Immature natural killer cell (primary cell): ENCODE data around the gene GAGE13. TPM values are rescaled to one million over a fixed set of nuclear protein-coding genes. Genes with fewer than 3 reads are reported as not detected.
"Not testable (repeated sequence)": the region's sequence is repeated elsewhere in the genome, so short reads cannot be mapped to it uniquely, and the experiment has no call there.

Experiments
- DNase-seq, 3 donors: peaks; one replicate each; pipeline ENCODE4 v3.0.0; 2022; ENCODE audit warnings: mixed read lengths in 1 of 3
- H3K27ac Mint-ChIP-seq, 6 donors: one replicate each; pipeline ENCODE4 v1.8.0; 2020; ENCODE audit warnings: mixed read lengths in 6 of 6, mild to moderate bottlenecking in 5 of 6, inconsistent platforms in 4 of 6, moderate library complexity in 3 of 6
- H3K27me3 Mint-ChIP-seq, 3 donors: one replicate each; pipeline ENCODE4 v1.8.0; 2020 to 2021; ENCODE audit warnings: low read depth in 3 of 3, mild to moderate bottlenecking in 3 of 3, mixed read lengths in 3 of 3, moderate library complexity in 3 of 3, inconsistent platforms in 1 of 3
- H3K36me3 Mint-ChIP-seq, 3 donors: one replicate each; pipeline ENCODE4 v1.8.0; 2020; ENCODE audit warnings: mixed read lengths in 3 of 3, inconsistent platforms in 2 of 3, mild to moderate bottlenecking in 2 of 3
- H3K4me1 Mint-ChIP-seq, 2 donors: one replicate each; pipeline ENCODE4 v1.8.0; 2020; ENCODE audit warnings: inconsistent platforms in 2 of 2, mild to moderate bottlenecking in 2 of 2, mixed read lengths in 2 of 2, moderate library complexity in 1 of 2
- H3K4me3 Mint-ChIP-seq, 5 donors: one replicate each; pipeline ENCODE4 v1.8.0; 2020; ENCODE audit warnings: mild to moderate bottlenecking in 5 of 5, mixed read lengths in 5 of 5, inconsistent platforms in 3 of 5, moderate library complexity in 3 of 5
- H3K9me3 Mint-ChIP-seq, 6 donors: one replicate each; pipeline ENCODE4 v1.8.0; 2020; ENCODE audit warnings: mild to moderate bottlenecking in 6 of 6, mixed read lengths in 6 of 6, inconsistent platforms in 4 of 6, moderate library complexity in 3 of 6
- polyA plus RNA-seq, 3 donors: library from polyadenylated mRNA; unstranded; fragments of 300-500 nt; fragmentation: Illumina TruSeq; gene quantifications; one replicate each; pipeline ENCODE4 v1.2.3, GENCODE V29; 2021

The GAGE13 gene
- polyA plus RNA-seq, 3 donors from 2014 or later, result not detected

DNA sequence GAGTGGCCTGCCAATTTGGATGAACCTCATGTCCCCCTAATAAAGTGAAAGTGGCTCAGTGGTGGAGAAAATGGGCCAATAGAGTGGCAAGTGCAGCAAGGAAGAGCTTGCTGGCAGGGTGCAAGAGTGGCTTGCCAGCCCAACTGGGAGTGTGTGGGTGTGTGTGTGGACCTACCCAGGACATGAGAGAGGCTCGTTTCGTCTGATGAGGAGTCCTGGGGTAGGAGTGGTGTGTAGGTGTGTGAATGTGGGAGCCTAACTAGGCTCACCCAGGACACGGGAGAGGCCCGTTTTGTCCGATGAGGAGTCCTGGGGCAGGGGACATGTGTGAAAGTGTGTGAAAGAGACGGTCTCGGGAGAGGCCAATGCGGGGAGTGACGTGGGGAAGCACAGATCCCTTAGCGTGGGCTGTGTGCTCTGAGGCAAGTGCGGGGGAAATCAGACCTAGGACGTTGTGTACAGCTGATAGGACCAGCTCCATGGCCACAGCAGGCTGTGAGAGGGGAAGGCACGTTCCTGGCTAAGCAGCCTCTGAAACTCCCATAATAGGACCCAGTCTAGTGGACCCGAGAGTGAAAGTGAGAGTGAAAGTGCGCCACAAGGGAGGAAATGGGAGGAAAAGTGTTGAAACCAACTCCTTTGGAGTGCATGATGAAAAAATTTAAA lies 22.6 kb upstream of the GAGE13 start:
- Mint-ChIP-seq H3K4me1 (peaks cover 29 to 30% of the 10 kb centered on the region in 2 donors), H3K36me3 (no peaks in the 10 kb centered on the region), H3K27me3 (peaks cover 5 to 25% (median 12%) of the 10 kb centered on the region in 3 donors), H3K27ac (peak overlapping the region; percentile 85 to 94 (median 90)), H3K9me3 (no peaks in the 10 kb centered on the region), H3K4me3 (peak overlapping the region; percentile 78 to 92 (median 86))
- DNase-seq, result peak; percentile 39 to 45 (median 40)

DNA sequence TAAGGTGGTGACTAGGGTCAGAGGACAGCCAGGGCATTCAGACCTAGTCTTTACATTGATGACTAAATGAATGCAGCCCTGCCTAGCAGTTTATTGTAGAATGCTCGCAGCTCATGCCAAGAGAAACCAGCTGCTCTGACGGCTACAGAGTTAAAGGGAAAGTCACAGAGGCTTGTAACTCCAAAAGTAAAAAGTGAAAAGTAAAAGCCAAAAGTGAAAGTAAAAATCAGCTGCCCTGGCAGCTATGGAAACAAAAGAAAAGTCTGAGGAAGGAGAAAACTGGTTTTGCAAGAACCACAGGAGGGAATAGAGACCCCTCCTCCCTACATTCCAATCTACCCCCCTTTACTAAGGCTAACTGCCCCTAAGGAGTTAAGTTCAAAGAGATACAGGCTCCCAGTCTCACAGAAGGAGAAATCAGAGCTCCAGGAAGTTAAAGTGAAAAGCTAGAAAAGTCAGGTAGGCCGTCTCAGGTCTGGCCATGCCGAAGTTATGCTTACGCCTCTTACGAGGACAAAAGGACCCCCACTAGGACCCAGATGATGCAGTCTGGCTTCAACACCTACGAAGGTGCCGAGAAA lies 21.9 kb upstream of the GAGE13 start:
- Mint-ChIP-seq H3K27me3 (peaks cover 3 to 19% (median 12%) of the 10 kb centered on the region in 3 donors), H3K9me3 (no peaks in the 10 kb centered on the region), H3K4me3 (peak overlapping the region; percentile 78 to 92 (median 86)), H3K4me1 (peaks cover 29 to 30% of the 10 kb centered on the region in 2 donors), H3K36me3 (no peaks in the 10 kb centered on the region), H3K27ac (peak overlapping the region; percentile 85 to 94 (median 90))
- DNase-seq, result peak; percentile 50 to 59 (median 54)

- Mint-ChIP-seq H3K36me3 (no peaks in the 10 kb centered on the region), H3K9me3 (no peaks in the 10 kb centered on the region), H3K4me3 (peak overlapping the region; percentile 52 to 92 (median 86)), H3K27ac (peak overlapping the region in 5 of 6 donors; percentile 85 to 94 (median 90)), H3K27me3 (peaks cover 3 to 16% (median 12%) of the 10 kb centered on the region in 3 donors), H3K4me1 (peaks cover 29 to 30% of the 10 kb centered on the region in 2 donors)
- DNase-seq, result no peak
These were observed 21.0 kb upstream of the GAGE13 start for GRCh38 chrX:49310371-49310770.

DNA sequence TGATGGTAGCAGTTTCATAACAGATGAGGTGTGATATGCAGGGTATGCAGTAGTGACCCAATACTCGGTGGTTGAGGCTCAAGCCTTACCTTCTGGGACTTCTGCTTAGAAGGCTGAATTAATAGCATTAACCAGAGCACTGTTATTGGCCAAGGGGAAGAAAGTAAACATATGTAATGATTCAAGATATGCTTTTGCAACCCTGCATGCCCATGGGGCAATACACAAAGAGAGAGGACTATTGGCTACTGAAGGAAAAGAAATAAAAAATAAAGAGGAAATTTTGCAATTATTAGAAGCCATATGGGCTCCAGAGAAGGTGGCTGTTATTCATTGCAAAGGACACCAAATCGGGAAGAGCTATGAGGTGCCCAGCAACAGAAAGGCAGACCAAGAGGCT lies 19.2 kb upstream of the GAGE13 start:
- Mint-ChIP-seq H3K27ac (no peak overlapping the region), H3K4me1 (peaks cover 29 to 30% of the 10 kb centered on the region in 2 donors), H3K27me3 (peaks cover 3 to 13% (median 12%) of the 10 kb centered on the region in 3 donors), H3K9me3 (no peaks in the 10 kb centered on the region), H3K36me3 (no peaks in the 10 kb centered on the region), H3K4me3 (no peak overlapping the region)
- no peak for DNase-seq

- peaks cover 1 to 6% (median 3%) of the 10 kb centered on the region in 3 donors for H3K27me3 Mint-ChIP-seq
- H3K9me3 Mint-ChIP-seq, result no peaks in the 10 kb centered on the region
- no peaks in the 10 kb centered on the region for H3K4me1 Mint-ChIP-seq
- no peaks in the 10 kb centered on the region for H3K36me3 Mint-ChIP-seq
- no peak overlapping the region for H3K4me3 Mint-ChIP-seq
- DNase-seq, result no peak
- H3K27ac Mint-ChIP-seq, result no peak overlapping the region
These were observed 15.3 kb upstream of the GAGE13 start for GRCh38 chrX:49316085-49316484.

- H3K27me3 Mint-ChIP-seq, H3K9me3 Mint-ChIP-seq, DNase-seq, H3K4me3 Mint-ChIP-seq, H3K27ac Mint-ChIP-seq, H3K36me3 Mint-ChIP-seq, H3K4me1 Mint-ChIP-seq: not testable (repeated sequence)
These were observed 9.6 kb upstream of the GAGE13 start, which contains the start of gene GAGE12J for GRCh38 chrX:49321737-49322136. TSS of gene GAGE12J (plus strand) at chrX:49322037. CDS start at chrX:49323194, 1,157 bp downstream.

- not testable (repeated sequence) for DNase-seq, H3K4me3 Mint-ChIP-seq, H3K27ac Mint-ChIP-seq, H3K27me3 Mint-ChIP-seq, H3K36me3 Mint-ChIP-seq, H3K4me1 Mint-ChIP-seq, H3K9me3 Mint-ChIP-seq
These were observed 9.1 kb upstream of the GAGE13 start for GRCh38 chrX:49322266-49322665.

GRCh38 chrX:49323735-49324134 lies 7.6 kb upstream of the GAGE13 start:
- not testable (repeated sequence) for H3K27me3 Mint-ChIP-seq, H3K4me1 Mint-ChIP-seq, H3K9me3 Mint-ChIP-seq, DNase-seq, H3K36me3 Mint-ChIP-seq, H3K27ac Mint-ChIP-seq, H3K4me3 Mint-ChIP-seq

- H3K36me3 Mint-ChIP-seq, DNase-seq, H3K4me1 Mint-ChIP-seq, H3K4me3 Mint-ChIP-seq, H3K27me3 Mint-ChIP-seq, H3K9me3 Mint-ChIP-seq, H3K27ac Mint-ChIP-seq: not testable (repeated sequence)
These were observed 961 bp upstream of the GAGE13 start for GRCh38 chrX:49330421-49330820.

- H3K27me3 Mint-ChIP-seq, H3K4me1 Mint-ChIP-seq, H3K4me3 Mint-ChIP-seq, H3K9me3 Mint-ChIP-seq, DNase-seq, H3K36me3 Mint-ChIP-seq, H3K27ac Mint-ChIP-seq: not testable (repeated sequence)
These were observed 459 bp downstream of the GAGE13 start for GRCh38 chrX:49331841-49332240.

DNA sequence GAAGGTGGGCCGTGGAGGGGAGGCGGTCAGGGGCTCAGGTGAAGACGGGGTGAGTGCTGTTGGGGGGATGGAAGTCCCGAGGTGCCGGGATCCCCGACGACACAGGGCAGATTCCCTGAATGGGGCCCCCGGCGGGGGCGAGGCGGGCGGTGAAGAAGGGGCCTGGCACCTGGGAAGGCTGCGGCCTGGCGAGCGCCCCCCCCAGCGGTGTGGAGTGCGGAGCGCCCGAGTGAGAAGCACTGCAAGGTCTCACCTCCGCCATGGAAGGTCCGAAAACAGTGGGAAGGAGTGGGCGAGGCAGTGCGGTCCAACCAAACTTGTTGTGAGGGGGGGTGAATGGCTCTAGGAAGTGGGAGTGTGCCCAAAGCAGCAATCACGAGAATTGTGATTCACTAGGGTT lies 10.1 kb downstream of the GAGE13 start:
- H3K36me3 Mint-ChIP-seq, H3K4me1 Mint-ChIP-seq, DNase-seq, H3K9me3 Mint-ChIP-seq, H3K27ac Mint-ChIP-seq, H3K4me3 Mint-ChIP-seq, H3K27me3 Mint-ChIP-seq: not testable (repeated sequence)

GRCh38 chrX:49344496-49345175 lies 13.3 kb downstream of the GAGE13 start:
- H3K27me3 Mint-ChIP-seq, DNase-seq, H3K4me1 Mint-ChIP-seq, H3K9me3 Mint-ChIP-seq, H3K27ac Mint-ChIP-seq, H3K4me3 Mint-ChIP-seq, H3K36me3 Mint-ChIP-seq: not testable (repeated sequence)

DNA sequence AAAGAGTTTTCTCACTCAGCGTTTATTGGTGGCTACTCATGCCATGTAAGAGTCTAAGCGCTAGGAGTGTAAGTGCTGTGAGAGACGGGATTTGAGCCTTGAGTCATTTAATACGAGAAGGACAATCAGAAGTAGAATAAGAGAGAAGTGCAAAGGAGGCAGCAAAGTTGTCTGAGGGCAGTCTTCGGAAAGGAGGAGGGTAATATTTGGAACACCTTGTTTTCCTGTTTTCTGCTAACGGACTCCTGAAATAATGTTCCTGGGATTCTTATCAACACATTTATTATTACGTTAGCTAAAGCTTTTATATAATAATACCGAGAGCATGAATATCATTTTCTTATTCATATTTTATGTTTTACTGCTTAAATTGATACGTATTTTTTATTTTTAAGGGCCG lies 14.0 kb downstream of the GAGE13 start:
- H3K27ac Mint-ChIP-seq, H3K27me3 Mint-ChIP-seq, H3K4me1 Mint-ChIP-seq, DNase-seq, H3K36me3 Mint-ChIP-seq, H3K4me3 Mint-ChIP-seq, H3K9me3 Mint-ChIP-seq: not testable (repeated sequence)

DNA sequence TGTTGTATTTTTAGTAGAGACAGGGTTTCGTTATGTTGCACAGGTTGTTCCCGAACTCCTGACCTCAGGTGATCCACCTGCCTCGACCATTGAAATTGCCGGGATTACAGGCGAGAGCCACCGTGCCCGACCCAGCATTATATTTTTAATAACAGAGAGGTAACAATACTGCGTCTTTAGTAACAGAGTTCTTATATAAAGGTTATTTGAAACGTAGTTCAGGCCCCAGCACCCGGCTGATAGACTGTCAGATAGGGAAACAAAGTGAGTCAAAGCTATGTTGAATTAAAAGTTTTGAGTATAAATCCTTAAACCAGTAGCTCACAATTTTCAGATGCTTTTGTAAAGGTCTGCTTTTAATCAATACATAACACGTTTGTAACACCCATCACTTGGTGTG lies 14.8 kb downstream of the GAGE13 start:
- not testable (repeated sequence) for H3K36me3 Mint-ChIP-seq, DNase-seq, H3K4me1 Mint-ChIP-seq, H3K4me3 Mint-ChIP-seq, H3K27ac Mint-ChIP-seq, H3K9me3 Mint-ChIP-seq, H3K27me3 Mint-ChIP-seq
